Osteocyte (in vitro differentiated cells): ENCODE data around the gene SPTA1. TPM values are rescaled to one million over a fixed set of nuclear protein-coding genes. Genes with fewer than 3 reads are reported as not detected.

Experiments
- DNase-seq: peaks from one replicate; pipeline ENCODE4 v3.0.0; 2021; ENCODE audit warnings: mixed read lengths; ENCODE audit not compliant: unreplicated experiment; ENCODE audit errors: extremely low spot score
- H3K27ac Mint-ChIP-seq: one replicate; pipeline ENCODE4 v1.8.0; 2021; ENCODE audit warnings: mild to moderate bottlenecking, mixed read lengths; ENCODE audit not compliant: unreplicated experiment
- H3K27me3 Mint-ChIP-seq: one replicate; pipeline ENCODE4 v1.8.0; 2021; ENCODE audit warnings: mixed read lengths; ENCODE audit not compliant: unreplicated experiment
- H3K36me3 Mint-ChIP-seq: one replicate; pipeline ENCODE4 v1.8.0; 2021; ENCODE audit warnings: mixed read lengths; ENCODE audit not compliant: unreplicated experiment
- H3K4me1 Mint-ChIP-seq: one replicate; pipeline ENCODE4 v1.8.0; 2021; ENCODE audit warnings: mixed read lengths; ENCODE audit not compliant: unreplicated experiment
- H3K4me3 Mint-ChIP-seq: one replicate; pipeline ENCODE4 v1.8.0; 2021; ENCODE audit warnings: mild to moderate bottlenecking, moderate library complexity, mixed read lengths; ENCODE audit not compliant: unreplicated experiment
- H3K9me3 Mint-ChIP-seq: one replicate; pipeline ENCODE4 v1.8.0; 2021; ENCODE audit warnings: mixed read lengths; ENCODE audit not compliant: unreplicated experiment
- total RNA-seq: library from RNA; stranded (reverse); gene quantifications from 2 replicates; pipeline ENCODE4 v1.2.1, GENCODE V29; 2021
- TF ChIP-seq, protein P1 (sequence below): fragments of 200-600 bp; sonication (generic); IDR thresholded peaks from 2 replicates; pipeline ENCODE4 v1.5.0; 2021; ENCODE audit warnings: antibody characterized with exemption, mild to moderate bottlenecking, moderate library complexity

Gene SPTA1
- total RNA-seq, 1 donor from 2014 or later, result not detected

- H3K27ac Mint-ChIP-seq, result no peak overlapping the region
- TF ChIP-seq, protein P1, sequence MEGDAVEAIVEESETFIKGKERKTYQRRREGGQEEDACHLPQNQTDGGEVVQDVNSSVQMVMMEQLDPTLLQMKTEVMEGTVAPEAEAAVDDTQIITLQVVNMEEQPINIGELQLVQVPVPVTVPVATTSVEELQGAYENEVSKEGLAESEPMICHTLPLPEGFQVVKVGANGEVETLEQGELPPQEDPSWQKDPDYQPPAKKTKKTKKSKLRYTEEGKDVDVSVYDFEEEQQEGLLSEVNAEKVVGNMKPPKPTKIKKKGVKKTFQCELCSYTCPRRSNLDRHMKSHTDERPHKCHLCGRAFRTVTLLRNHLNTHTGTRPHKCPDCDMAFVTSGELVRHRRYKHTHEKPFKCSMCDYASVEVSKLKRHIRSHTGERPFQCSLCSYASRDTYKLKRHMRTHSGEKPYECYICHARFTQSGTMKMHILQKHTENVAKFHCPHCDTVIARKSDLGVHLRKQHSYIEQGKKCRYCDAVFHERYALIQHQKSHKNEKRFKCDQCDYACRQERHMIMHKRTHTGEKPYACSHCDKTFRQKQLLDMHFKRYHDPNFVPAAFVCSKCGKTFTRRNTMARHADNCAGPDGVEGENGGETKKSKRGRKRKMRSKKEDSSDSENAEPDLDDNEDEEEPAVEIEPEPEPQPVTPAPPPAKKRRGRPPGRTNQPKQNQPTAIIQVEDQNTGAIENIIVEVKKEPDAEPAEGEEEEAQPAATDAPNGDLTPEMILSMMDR, result no peak
- H3K27me3 Mint-ChIP-seq, result peaks cover 8% of the 10 kb centered on the region
- H3K36me3 Mint-ChIP-seq, result no peaks in the 10 kb centered on the region
- no peak overlapping the region for H3K4me3 Mint-ChIP-seq
- no peaks in the 10 kb centered on the region for H3K9me3 Mint-ChIP-seq
- H3K4me1 Mint-ChIP-seq, result no peaks in the 10 kb centered on the region
- no peak for DNase-seq
Observed at GRCh38 chr1:158728510-158729225, 42.2 kb upstream of the SPTA1 start.

GRCh38 chr1:158724442-158724841 is 37.9 kb upstream of the SPTA1 start:
- no peak for DNase-seq
- TF ChIP-seq, protein P1, result no peak
- peaks cover 10% of the 10 kb centered on the region for H3K27me3 Mint-ChIP-seq
- H3K4me1 Mint-ChIP-seq, result no peaks in the 10 kb centered on the region
- H3K27ac Mint-ChIP-seq, result no peak overlapping the region
- H3K36me3 Mint-ChIP-seq, result no peaks in the 10 kb centered on the region
- H3K4me3 Mint-ChIP-seq, result no peak overlapping the region
- no peaks in the 10 kb centered on the region for H3K9me3 Mint-ChIP-seq

DNA sequence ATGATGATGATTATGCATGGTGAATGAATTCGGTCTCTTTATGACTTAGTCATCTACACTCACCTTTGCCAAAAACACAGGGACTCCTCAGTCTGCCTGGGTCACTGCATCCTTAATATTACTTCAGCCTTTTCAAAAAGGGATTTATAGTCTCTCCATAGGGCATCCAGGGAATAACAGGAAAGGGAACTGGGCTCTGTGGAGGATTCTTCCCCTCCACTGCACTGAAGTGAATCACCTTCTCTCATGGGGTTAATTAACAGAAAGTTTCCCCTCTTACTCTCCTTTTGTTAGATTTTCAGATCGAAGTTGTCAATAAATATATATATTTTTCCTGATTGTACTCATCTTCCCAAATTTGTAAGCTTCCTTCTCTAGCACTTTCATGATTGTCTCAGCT is 34.1 kb upstream of the SPTA1 start, which contains the start of gene OR6K3:
TSS of gene OR6K3 (minus strand) at position 101 of the 400 bp plus-strand sequence. CDS start 2,605 bp downstream, outside the sequence.
- Mint-ChIP-seq H3K27ac (no peak within 1 kb of the TSS), H3K36me3 (no peaks in the 10 kb centered on the region), H3K4me1 (no peaks in the 10 kb centered on the region), H3K27me3 (peaks cover 2% of the 10 kb centered on the region), H3K4me3 (no peak within 1 kb of the TSS), H3K9me3 (no peaks in the 10 kb centered on the region)
- DNase-seq, result no peak
- TF ChIP-seq, protein P1, result no peak

DNA sequence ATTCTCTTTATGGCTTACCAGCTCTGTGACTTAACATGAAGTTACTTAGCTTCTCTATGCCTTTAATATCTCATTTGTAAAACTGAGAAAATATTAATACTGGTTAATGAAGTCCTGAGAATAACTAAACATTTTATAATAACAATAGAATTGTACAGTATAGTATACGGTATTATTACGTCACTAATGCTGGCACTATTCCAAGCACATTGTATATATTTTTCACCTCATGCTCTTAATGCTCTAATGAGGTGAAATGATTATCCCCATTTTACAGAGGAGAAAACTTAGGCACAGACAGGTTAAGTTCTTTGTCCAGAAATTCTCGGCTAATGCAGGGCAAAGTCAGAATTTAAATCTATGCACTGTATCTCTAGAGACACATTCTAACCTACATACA is 33.1 kb upstream of the SPTA1 start:
- H3K4me1 Mint-ChIP-seq, result no peaks in the 10 kb centered on the region
- H3K4me3 Mint-ChIP-seq, result no peak overlapping the region
- H3K9me3 Mint-ChIP-seq, result no peaks in the 10 kb centered on the region
- TF ChIP-seq, protein P1, result no peak
- no peak for DNase-seq
- H3K36me3 Mint-ChIP-seq, result no peaks in the 10 kb centered on the region
- peaks cover 2% of the 10 kb centered on the region for H3K27me3 Mint-ChIP-seq
- H3K27ac Mint-ChIP-seq, result no peak overlapping the region

- Mint-ChIP-seq H3K9me3 (no peaks in the 10 kb centered on the region), H3K4me3 (no peak overlapping the region), H3K27me3 (peaks cover 2% of the 10 kb centered on the region), H3K36me3 (no peaks in the 10 kb centered on the region), H3K27ac (no peak overlapping the region), H3K4me1 (no peaks in the 10 kb centered on the region)
- TF ChIP-seq, protein P1, result no peak
- DNase-seq, result no peak
Observed at GRCh38 chr1:158717344-158717743, 30.8 kb upstream of the SPTA1 start.
